Activated CD4-positive, alpha-beta T cell treated with anti-CD3 and anti-CD28 coated beads, Interleukin-2, amount 10 ng/mL, durations not matched to agents 24 days and 14 days (primary cell): Measurements from ENCODE around the gene CDH4. TPM values are rescaled to one million over a fixed set of nuclear protein-coding genes. Genes with fewer than 3 reads are reported as not detected.

Experiments
- DNase-seq: peaks from one replicate; pipeline ENCODE4 v3.0.0; 2022
- H3K27ac Mint-ChIP-seq: one replicate; pipeline ENCODE4 v1.8.0; 2022; ENCODE audit warnings: mild to moderate bottlenecking, mixed read lengths
- H3K27me3 Mint-ChIP-seq: one replicate; pipeline ENCODE4 v1.8.0; 2022; ENCODE audit warnings: mixed read lengths
- H3K36me3 Mint-ChIP-seq: one replicate; pipeline ENCODE4 v1.8.0; 2022; ENCODE audit warnings: low read depth, mild to moderate bottlenecking, mixed read lengths
- H3K4me1 Mint-ChIP-seq: one replicate; pipeline ENCODE4 v1.8.0; 2021; ENCODE audit warnings: mixed read lengths
- H3K4me3 Mint-ChIP-seq: one replicate; pipeline ENCODE4 v1.8.0; 2022; ENCODE audit warnings: mild to moderate bottlenecking, moderate library complexity, mixed read lengths
- H3K9me3 Mint-ChIP-seq: one replicate; pipeline ENCODE4 v1.8.0; 2021; ENCODE audit warnings: mixed read lengths
- intact Hi-C: fragments of 100-400 bp; cut with micrococcal nuclease; formaldehyde crosslinking; loops from one replicate; pipeline ENCODE4 v1.15.1; 2023
- total RNA-seq: library from RNA; stranded (reverse); gene quantifications from 2 replicates; pipeline ENCODE4 v1.2.3, GENCODE V29; 2022

Gene CDH4
- total RNA-seq, 1 donor from 2014 or later: not detected

- no peaks in the 10 kb centered on the region for H3K9me3 Mint-ChIP-seq
- no peaks in the 10 kb centered on the region for H3K4me1 Mint-ChIP-seq
- H3K27me3 Mint-ChIP-seq: no peaks in the 10 kb centered on the region
- H3K36me3 Mint-ChIP-seq: no peaks in the 10 kb centered on the region
- H3K27ac Mint-ChIP-seq: no peak overlapping the region
- H3K4me3 Mint-ChIP-seq: no peak overlapping the region
- intact Hi-C loops: no loop called here
- no peak for DNase-seq
These were observed 256.4 kb downstream of the CDH4 start for GRCh38 chr20:61508301-61509096.

- H3K27me3 Mint-ChIP-seq: no peaks in the 10 kb centered on the region
- no peaks in the 10 kb centered on the region for H3K9me3 Mint-ChIP-seq
- H3K36me3 Mint-ChIP-seq: no peaks in the 10 kb centered on the region
- intact Hi-C loops: no loop called here
- no peak for DNase-seq
- no peak overlapping the region for H3K27ac Mint-ChIP-seq
- no peak overlapping the region for H3K4me3 Mint-ChIP-seq
- no peaks in the 10 kb centered on the region for H3K4me1 Mint-ChIP-seq
These were observed 258.8 kb downstream of the CDH4 start for GRCh38 chr20:61510778-61511330.

- H3K27ac Mint-ChIP-seq: no peak overlapping the region
- no peaks in the 10 kb centered on the region for H3K36me3 Mint-ChIP-seq
- no peaks in the 10 kb centered on the region for H3K9me3 Mint-ChIP-seq
- no peaks in the 10 kb centered on the region for H3K27me3 Mint-ChIP-seq
- H3K4me3 Mint-ChIP-seq: no peak overlapping the region
- no peak for DNase-seq
- intact Hi-C loops: no loop called here
- no peaks in the 10 kb centered on the region for H3K4me1 Mint-ChIP-seq
These were observed 260.4 kb downstream of the CDH4 start for GRCh38 chr20:61512475-61512874.

GRCh38 chr20:61513124-61514017 lies 261.3 kb downstream of the CDH4 start:
- Mint-ChIP-seq H3K27me3 (no peaks in the 10 kb centered on the region), H3K9me3 (no peaks in the 10 kb centered on the region), H3K4me3 (no peak overlapping the region), H3K27ac (no peak overlapping the region), H3K4me1 (no peaks in the 10 kb centered on the region), H3K36me3 (no peaks in the 10 kb centered on the region)
- intact Hi-C loops: no loop called here
- DNase-seq: no peak

DNA sequence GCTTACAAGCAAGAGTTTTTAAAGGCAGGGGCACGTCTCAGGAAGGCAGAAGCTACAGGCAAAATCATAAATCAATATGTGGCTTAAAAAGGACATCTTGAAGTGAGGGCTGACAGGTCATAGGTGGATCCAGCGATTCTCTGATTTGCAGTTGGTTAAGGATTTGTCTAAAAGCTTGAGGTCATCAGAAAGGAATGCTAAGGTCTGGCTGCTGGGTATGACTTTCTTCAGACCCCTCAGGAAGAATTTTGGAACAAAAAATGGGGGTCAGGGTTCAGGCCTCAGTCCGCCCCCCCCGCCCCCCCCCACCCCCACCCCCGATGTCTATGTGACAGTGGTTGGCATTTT lies 261.9 kb downstream of the CDH4 start:
- H3K4me3 Mint-ChIP-seq: no peak overlapping the region
- H3K9me3 Mint-ChIP-seq: no peaks in the 10 kb centered on the region
- no peak for DNase-seq
- H3K4me1 Mint-ChIP-seq: no peaks in the 10 kb centered on the region
- no peaks in the 10 kb centered on the region for H3K27me3 Mint-ChIP-seq
- intact Hi-C loops: no loop called here
- H3K36me3 Mint-ChIP-seq: no peaks in the 10 kb centered on the region
- no peak overlapping the region for H3K27ac Mint-ChIP-seq

GRCh38 chr20:61514396-61514795 lies 262.3 kb downstream of the CDH4 start:
- H3K9me3 Mint-ChIP-seq: no peaks in the 10 kb centered on the region
- H3K27ac Mint-ChIP-seq: no peak overlapping the region
- no peaks in the 10 kb centered on the region for H3K4me1 Mint-ChIP-seq
- no peak overlapping the region for H3K4me3 Mint-ChIP-seq
- no peaks in the 10 kb centered on the region for H3K27me3 Mint-ChIP-seq
- no peaks in the 10 kb centered on the region for H3K36me3 Mint-ChIP-seq
- no peak for DNase-seq
- intact Hi-C loops: no loop called here

DNA sequence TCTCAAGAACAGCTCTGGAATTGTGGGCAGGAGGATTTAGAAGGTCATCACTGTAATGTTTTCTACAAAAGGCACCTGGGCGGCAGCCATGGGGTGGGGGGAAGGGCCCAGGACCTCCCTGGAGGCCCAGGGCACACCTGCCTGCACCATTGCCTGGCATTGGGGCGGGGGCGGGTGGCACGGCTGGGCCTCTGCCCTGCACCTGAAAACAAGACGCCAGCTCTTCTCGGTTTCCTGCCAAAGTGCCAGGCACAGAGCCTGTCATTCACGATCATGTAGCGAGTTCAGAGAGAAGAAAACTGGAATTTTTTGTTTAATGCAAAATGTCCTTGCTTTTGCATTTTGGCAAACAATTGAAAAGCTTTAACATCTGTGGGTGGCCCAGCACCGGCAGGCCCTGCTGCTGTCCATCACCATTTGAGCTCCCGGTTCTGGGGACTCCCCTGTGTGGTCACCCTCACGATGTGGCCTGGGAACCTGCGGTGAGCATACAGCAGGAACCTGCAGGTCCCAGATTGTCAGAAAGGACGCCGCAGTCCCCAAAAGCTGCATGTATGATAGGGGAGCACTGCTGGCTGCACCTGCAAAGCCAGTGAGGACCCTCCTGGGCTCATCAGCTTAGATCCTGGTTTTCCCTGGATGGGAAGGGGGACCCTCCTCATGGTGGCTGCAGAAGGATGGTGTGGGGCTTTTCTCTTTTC lies 262.9 kb downstream of the CDH4 start:
- Mint-ChIP-seq H3K36me3 (no peaks in the 10 kb centered on the region), H3K4me1 (no peaks in the 10 kb centered on the region), H3K4me3 (no peak overlapping the region), H3K27me3 (no peaks in the 10 kb centered on the region), H3K9me3 (no peaks in the 10 kb centered on the region), H3K27ac (no peak overlapping the region)
- DNase-seq: no peak
- intact Hi-C loops: no loop called here

DNA sequence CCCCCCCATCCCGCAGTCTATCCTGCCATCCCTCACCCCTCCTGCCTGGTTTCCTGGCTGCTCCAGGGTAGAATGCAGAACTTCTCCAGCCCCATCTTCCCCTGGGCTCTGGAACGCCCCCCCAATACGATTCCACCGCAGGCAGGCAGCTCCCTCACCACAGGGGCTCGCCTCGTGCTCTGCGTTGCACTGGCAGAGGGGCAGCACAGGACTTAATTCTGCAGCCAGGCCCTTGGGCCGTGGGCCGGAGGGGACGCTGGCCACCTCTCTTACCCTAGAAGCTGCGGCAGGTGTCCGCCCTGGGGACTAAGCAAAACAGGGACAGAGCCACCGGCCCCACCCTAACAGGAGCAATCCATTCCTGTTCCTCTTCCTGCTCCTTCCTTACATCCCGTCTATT lies 263.9 kb downstream of the CDH4 start:
- H3K9me3 Mint-ChIP-seq: no peaks in the 10 kb centered on the region
- H3K36me3 Mint-ChIP-seq: no peaks in the 10 kb centered on the region
- no peak for DNase-seq
- H3K4me3 Mint-ChIP-seq: no peak overlapping the region
- no peak overlapping the region for H3K27ac Mint-ChIP-seq
- H3K27me3 Mint-ChIP-seq: no peaks in the 10 kb centered on the region
- H3K4me1 Mint-ChIP-seq: no peaks in the 10 kb centered on the region
- intact Hi-C loops: no loop called here

GRCh38 chr20:61516346-61517208 lies 264.5 kb downstream of the CDH4 start:
- no peaks in the 10 kb centered on the region for H3K9me3 Mint-ChIP-seq
- no peaks in the 10 kb centered on the region for H3K4me1 Mint-ChIP-seq
- no peaks in the 10 kb centered on the region for H3K36me3 Mint-ChIP-seq
- intact Hi-C loops: no loop called here
- H3K27me3 Mint-ChIP-seq: no peaks in the 10 kb centered on the region
- no peak overlapping the region for H3K4me3 Mint-ChIP-seq
- DNase-seq: no peak
- H3K27ac Mint-ChIP-seq: no peak overlapping the region

- H3K36me3 Mint-ChIP-seq: no peaks in the 10 kb centered on the region
- DNase-seq: no peak
- no peaks in the 10 kb centered on the region for H3K9me3 Mint-ChIP-seq
- H3K27ac Mint-ChIP-seq: no peak overlapping the region
- H3K27me3 Mint-ChIP-seq: no peaks in the 10 kb centered on the region
- H3K4me1 Mint-ChIP-seq: no peaks in the 10 kb centered on the region
- intact Hi-C loops: no loop called here
- no peak overlapping the region for H3K4me3 Mint-ChIP-seq
These were observed 265.4 kb downstream of the CDH4 start for GRCh38 chr20:61517419-61517818.

GRCh38 chr20:61518424-61518951 lies 266.4 kb downstream of the CDH4 start:
- Mint-ChIP-seq H3K27me3 (no peaks in the 10 kb centered on the region), H3K36me3 (no peaks in the 10 kb centered on the region), H3K4me1 (no peaks in the 10 kb centered on the region), H3K9me3 (no peaks in the 10 kb centered on the region), H3K27ac (no peak overlapping the region), H3K4me3 (no peak overlapping the region)
- intact Hi-C loops: no loop called here
- DNase-seq: no peak

GRCh38 chr20:61519488-61519887 lies 267.4 kb downstream of the CDH4 start:
- H3K36me3 Mint-ChIP-seq: no peaks in the 10 kb centered on the region
- H3K27me3 Mint-ChIP-seq: no peaks in the 10 kb centered on the region
- DNase-seq: no peak
- no peaks in the 10 kb centered on the region for H3K9me3 Mint-ChIP-seq
- no peak overlapping the region for H3K27ac Mint-ChIP-seq
- intact Hi-C loops: no loop called here
- no peak overlapping the region for H3K4me3 Mint-ChIP-seq
- H3K4me1 Mint-ChIP-seq: no peaks in the 10 kb centered on the region
